CD4-positive, CD25-positive, alpha-beta regulatory T cell (primary cell): ENCODE results near the gene PGAP3. TPM values are rescaled to one million over a fixed set of nuclear protein-coding genes. Genes with fewer than 3 reads are reported as not detected.
A peak's percentile ranks its signal among the peaks of the same experiment; 100 is the strongest.
"Not testable (repeated sequence)": the region's sequence is repeated elsewhere in the genome, so short reads cannot be mapped to it uniquely, and the experiment has no call there.

Source experiments
- ATAC-seq, 2 donors: fragments of 150-1000 bp; cut with Tn5 transposase; one replicate each; pipeline ENCODE4 v1.10.0; 2021; ENCODE audit warnings: low read depth in 2 of 2, moderate number of reproducible peaks in 2 of 2, moderate library complexity in 1 of 2
- DNase-seq, 3 donors: peaks; one replicate each; pipeline versions ENCODE4 v3.0.0 to v3.0.0-alpha.2; 2012 to 2022; ENCODE audit warnings: mixed read lengths in 1 of 3
- H3K27ac ChIP-seq: one replicate; pipeline ENCODE4 v1.7.0; 2013; ENCODE audit warnings: mild to moderate bottlenecking, low read length; ENCODE audit not compliant: insufficient read depth, poor library complexity, severe bottlenecking
- H3K27me3 ChIP-seq: one replicate; pipeline ENCODE4 v1.7.0; 2013; ENCODE audit warnings: low read length; ENCODE audit not compliant: control insufficient read depth, insufficient read depth
- H3K36me3 ChIP-seq: one replicate; pipeline ENCODE4 v1.7.0; 2013; ENCODE audit warnings: mild to moderate bottlenecking, low read length, moderate library complexity; ENCODE audit not compliant: control insufficient read depth, insufficient read depth
- H3K4me1 ChIP-seq: 2 replicates; pipeline ENCODE4 v1.7.0; 2013; ENCODE audit warnings: mild to moderate bottlenecking, low read length; ENCODE audit not compliant: insufficient read depth, control insufficient read depth, poor library complexity, severe bottlenecking
- H3K4me3 ChIP-seq: one replicate; pipeline ENCODE4 v1.7.0; 2013; ENCODE audit warnings: low read depth, mild to moderate bottlenecking, low read length, moderate library complexity
- H3K9me3 ChIP-seq, 2 experiments: 1 replicate in 1 of 2; 2 replicates in 1 of 2; pipeline ENCODE4 v1.7.0; 2013; ENCODE audit warnings: low read length in 2 of 2, mild to moderate bottlenecking in 1 of 2, moderate library complexity in 1 of 2; ENCODE audit not compliant: control insufficient read depth in 2 of 2
- H3K27ac Mint-ChIP-seq, 3 donors: one replicate each; pipeline ENCODE4 v1.8.0; 2020 to 2022; ENCODE audit warnings: mild to moderate bottlenecking in 3 of 3, mixed read lengths in 3 of 3, moderate library complexity in 2 of 3
- H3K27me3 Mint-ChIP-seq: one replicate; pipeline ENCODE4 v1.8.0; 2022; ENCODE audit warnings: mild to moderate bottlenecking, mixed read lengths
- H3K36me3 Mint-ChIP-seq: one replicate; pipeline ENCODE4 v1.8.0; 2020; ENCODE audit warnings: mixed read lengths
- H3K4me1 Mint-ChIP-seq, 4 donors: one replicate each; pipeline ENCODE4 v1.8.0; 2020 to 2022; ENCODE audit warnings: mixed read lengths in 4 of 4, mild to moderate bottlenecking in 1 of 4
- H3K4me3 Mint-ChIP-seq, 4 donors: one replicate each; pipeline ENCODE4 v1.8.0; 2020 to 2022; ENCODE audit warnings: mild to moderate bottlenecking in 4 of 4, mixed read lengths in 4 of 4, moderate library complexity in 3 of 4
- H3K9me3 Mint-ChIP-seq, 7 donors: one replicate each; pipeline ENCODE4 v1.8.0; 2020 to 2022; ENCODE audit warnings: mixed read lengths in 7 of 7, mild to moderate bottlenecking in 3 of 7, moderate library complexity in 2 of 7
- polyA plus RNA-seq, 4 donors: library from polyadenylated mRNA; unstranded; fragments of 300-500 nt; fragmentation: Illumina TruSeq; gene quantifications; one replicate each; pipeline ENCODE4 v1.2.3, GENCODE V29; 2021
- total RNA-seq: library from RNA; stranded (reverse); gene quantifications from one replicate; pipeline ENCODE4 v1.2.3, GENCODE V29; 2022

Gene PGAP3
- total and polyA plus RNA-seq, 5 donors from 2014 or later = 15.2 to 28.0 (median 19.7) TPM

DNA sequence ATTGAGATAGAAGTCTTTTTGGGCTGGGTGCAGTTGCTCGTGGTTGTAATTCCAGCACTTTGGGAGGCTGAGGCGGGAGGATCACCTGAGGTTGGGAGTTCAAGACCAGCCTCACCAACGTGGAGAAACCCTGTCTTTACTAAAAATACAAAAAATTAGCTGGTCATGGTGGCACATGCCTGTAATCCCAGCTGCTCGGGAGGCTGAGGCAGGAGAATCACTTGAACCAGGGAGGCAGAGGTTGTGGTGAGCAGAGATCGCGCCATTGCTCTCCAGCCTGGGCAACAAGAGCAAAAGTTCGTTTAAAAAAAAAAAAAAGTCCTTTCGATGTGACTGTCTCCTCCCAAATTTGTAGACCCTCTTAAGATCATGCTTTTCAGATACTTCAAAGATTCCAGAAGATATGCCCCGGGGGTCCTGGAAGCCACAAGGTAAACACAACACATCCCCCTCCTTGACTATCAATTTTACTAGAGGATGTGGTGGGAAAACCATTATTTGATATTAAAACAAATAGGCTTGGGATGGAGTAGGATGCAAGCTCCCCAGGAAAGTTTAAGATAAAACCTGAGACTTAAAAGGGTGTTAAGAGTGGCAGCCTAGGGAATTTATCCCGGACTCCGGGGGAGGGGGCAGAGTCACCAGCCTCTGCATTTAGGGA lies 11.4 kb upstream of the PGAP3 start:
- not testable (repeated sequence) for H3K9me3 Mint-ChIP-seq, H3K4me3 ChIP-seq, H3K27ac ChIP-seq, H3K36me3 Mint-ChIP-seq, DNase-seq, H3K9me3 ChIP-seq, H3K36me3 ChIP-seq, H3K27me3 ChIP-seq, ATAC-seq
- H3K4me1 Mint-ChIP-seq = peaks cover 0 to 23% (median 7%) of the 10 kb centered on the region in 4 donors
- peak overlapping the region in 2 of 4 donors; percentile 41 to 46 for H3K4me3 Mint-ChIP-seq
- peak overlapping the region in 1 of 3 donors; percentile 60 for H3K27ac Mint-ChIP-seq
- H3K27me3 Mint-ChIP-seq = peaks cover 63% of the 10 kb centered on the region
- peaks cover 11% of the 10 kb centered on the region for H3K4me1 ChIP-seq

DNA sequence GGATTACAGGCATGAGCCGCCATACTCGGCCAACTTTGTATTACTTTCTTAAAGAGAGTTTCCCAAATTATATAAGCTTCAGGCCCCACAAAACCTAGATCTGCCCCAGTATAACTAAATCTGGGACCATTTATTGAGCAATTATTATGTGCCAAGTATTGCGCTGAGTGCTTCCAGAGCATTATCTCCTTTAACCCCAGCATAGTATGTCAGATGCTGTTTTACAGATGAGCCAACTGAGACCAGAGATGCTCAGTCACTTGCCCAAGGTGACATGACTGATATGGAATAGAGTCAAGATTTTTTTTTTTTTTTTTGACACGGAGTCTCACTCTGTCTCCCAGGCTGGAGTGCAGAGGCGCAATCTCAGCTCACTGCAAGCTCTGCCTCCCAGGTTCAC lies 10.1 kb upstream of the PGAP3 start:
- ATAC-seq (no peak), DNase-seq (no peak)
- peaks cover 57% of the 10 kb centered on the region for H3K27me3 Mint-ChIP-seq
- H3K27ac Mint-ChIP-seq = no peak overlapping the region
- H3K4me3 ChIP-seq = no peak overlapping the region
- no peak overlapping the region for H3K4me3 Mint-ChIP-seq
- H3K9me3 ChIP-seq = no peaks in the 10 kb centered on the region
- no peaks in the 10 kb centered on the region for H3K36me3 Mint-ChIP-seq
- H3K9me3 Mint-ChIP-seq = peaks cover 0 to 3% (median 0%) of the 10 kb centered on the region in 7 donors
- peaks cover 0 to 20% (median 7%) of the 10 kb centered on the region in 4 donors for H3K4me1 Mint-ChIP-seq
- H3K27ac ChIP-seq = no peak overlapping the region
- no peaks in the 10 kb centered on the region for H3K36me3 ChIP-seq
- H3K27me3 ChIP-seq = peaks cover 10% of the 10 kb centered on the region
- H3K4me1 ChIP-seq = peaks cover 11% of the 10 kb centered on the region

GRCh38 chr17:39696731-39697130 lies 8.9 kb upstream of the PGAP3 start:
- no peaks in the 10 kb centered on the region for H3K36me3 ChIP-seq
- H3K4me3 Mint-ChIP-seq = no peak overlapping the region
- H3K36me3 Mint-ChIP-seq = no peaks in the 10 kb centered on the region
- H3K27me3 Mint-ChIP-seq = peaks cover 48% of the 10 kb centered on the region
- DNase-seq (no peak), ATAC-seq (no peak)
- H3K27ac ChIP-seq = no peak overlapping the region
- H3K27me3 ChIP-seq = peaks cover 10% of the 10 kb centered on the region
- H3K4me1 ChIP-seq = peaks cover 11% of the 10 kb centered on the region
- H3K9me3 Mint-ChIP-seq = peaks cover 0 to 3% (median 0%) of the 10 kb centered on the region in 7 donors
- H3K9me3 ChIP-seq = no peaks in the 10 kb centered on the region
- H3K4me3 ChIP-seq = no peak overlapping the region
- peaks cover 0 to 20% (median 7%) of the 10 kb centered on the region in 4 donors for H3K4me1 Mint-ChIP-seq
- H3K27ac Mint-ChIP-seq = no peak overlapping the region

GRCh38 chr17:39695089-39695474 lies 7.2 kb upstream of the PGAP3 start:
- DNase-seq (no peak), ATAC-seq (no peak)
- Mint-ChIP-seq H3K4me3 (no peak overlapping the region), H3K36me3 (no peaks in the 10 kb centered on the region), H3K4me1 (peaks cover 0 to 11% (median 7%) of the 10 kb centered on the region in 4 donors), H3K27ac (no peak overlapping the region), H3K27me3 (peaks cover 35% of the 10 kb centered on the region), H3K9me3 (no peaks in the 10 kb centered on the region)
- Histone ChIP-seq H3K9me3 (no peaks in the 10 kb centered on the region), H3K4me1 (peaks cover 4% of the 10 kb centered on the region), H3K36me3 (no peaks in the 10 kb centered on the region), H3K27me3 (peaks cover 2% of the 10 kb centered on the region), H3K4me3 (no peak overlapping the region), H3K27ac (no peak overlapping the region)

DNA sequence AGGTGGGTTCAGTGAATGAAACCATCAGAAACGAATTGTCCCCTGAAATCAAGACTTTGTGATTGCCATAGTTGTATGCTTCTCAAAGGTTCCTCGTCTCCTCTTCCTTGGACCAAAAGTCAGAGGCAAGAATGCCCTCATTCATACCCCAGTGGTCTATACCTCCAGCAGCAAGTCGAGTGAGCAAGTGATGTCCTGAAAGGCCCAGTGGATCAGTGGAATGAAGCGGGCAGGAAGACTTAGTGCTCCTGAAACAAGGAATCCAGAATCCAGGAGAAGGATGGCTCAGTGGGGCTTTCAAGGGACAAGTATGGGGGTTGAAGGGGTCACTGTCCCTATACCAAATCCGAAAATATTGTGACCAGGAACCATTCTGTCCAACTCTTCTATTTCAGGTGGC lies 6.7 kb upstream of the PGAP3 start:
- Histone ChIP-seq H3K4me3 (no peak overlapping the region), H3K4me1 (no peaks in the 10 kb centered on the region), H3K36me3 (no peaks in the 10 kb centered on the region), H3K9me3 (no peaks in the 10 kb centered on the region), H3K27ac (no peak overlapping the region), H3K27me3 (peaks cover 2% of the 10 kb centered on the region)
- no peaks in the 10 kb centered on the region for H3K9me3 Mint-ChIP-seq
- no peak for DNase-seq
- H3K27ac Mint-ChIP-seq = no peak overlapping the region
- ATAC-seq = no peak
- H3K4me3 Mint-ChIP-seq = no peak overlapping the region
- H3K27me3 Mint-ChIP-seq = peaks cover 31% of the 10 kb centered on the region
- peaks cover 0 to 9% (median 4%) of the 10 kb centered on the region in 4 donors for H3K4me1 Mint-ChIP-seq
- H3K36me3 Mint-ChIP-seq = no peaks in the 10 kb centered on the region

- Histone ChIP-seq H3K4me3 (peak overlapping the region; percentile 93), H3K4me1 (peaks cover 21% of the 10 kb centered on the region), H3K27ac (no peak overlapping the region), H3K27me3 (no peaks in the 10 kb centered on the region), H3K36me3 (peaks cover 8% of the 10 kb centered on the region), H3K9me3 (no peaks in the 10 kb centered on the region)
- no peak for DNase-seq
- no peak for ATAC-seq
- Mint-ChIP-seq H3K27me3 (no peaks in the 10 kb centered on the region), H3K9me3 (peaks cover 0 to 4% (median 0%) of the 10 kb centered on the region in 7 donors), H3K36me3 (peaks cover 12% of the 10 kb centered on the region), H3K27ac (peak overlapping the region in 2 of 3 donors; percentile 36 to 98), H3K4me1 (peaks cover 9 to 31% (median 21%) of the 10 kb centered on the region in 4 donors), H3K4me3 (peak overlapping the region; percentile 72 to 98 (median 97))
Measured at GRCh38 chr17:39688945-39689344, 1.1 kb upstream of the PGAP3 start.

- no peaks in the 10 kb centered on the region for H3K9me3 ChIP-seq
- peak overlapping the region; percentile 93 for H3K4me3 ChIP-seq
- peaks cover 10% of the 10 kb centered on the region for H3K36me3 ChIP-seq
- H3K27me3 Mint-ChIP-seq = no peaks in the 10 kb centered on the region
- DNase-seq = no peak
- no peak for ATAC-seq
- H3K27me3 ChIP-seq = no peaks in the 10 kb centered on the region
- peaks cover 21% of the 10 kb centered on the region for H3K4me1 ChIP-seq
- peaks cover 0 to 4% (median 0%) of the 10 kb centered on the region in 7 donors for H3K9me3 Mint-ChIP-seq
- peak overlapping the region; percentile 96 to 99 (median 98) for H3K27ac Mint-ChIP-seq
- H3K4me1 Mint-ChIP-seq = peaks cover 9 to 31% (median 21%) of the 10 kb centered on the region in 4 donors
- peak overlapping the region; percentile 97 to 99 (median 98) for H3K4me3 Mint-ChIP-seq
- H3K36me3 Mint-ChIP-seq = peaks cover 13% of the 10 kb centered on the region
- peak overlapping the region; percentile 86 for H3K27ac ChIP-seq
Measured at GRCh38 chr17:39688475-39688835, 598 bp upstream of the PGAP3 start.

GRCh38 chr17:39687101-39687545 lies 734 bp downstream of the PGAP3 start:
- Histone ChIP-seq H3K4me1 (peaks cover 21% of the 10 kb centered on the region), H3K27ac (peak overlapping the region; percentile 86), H3K36me3 (peaks cover 16% of the 10 kb centered on the region), H3K27me3 (no peaks in the 10 kb centered on the region), H3K9me3 (no peaks in the 10 kb centered on the region), H3K4me3 (peak overlapping the region; percentile 23)
- H3K36me3 Mint-ChIP-seq = peaks cover 23% of the 10 kb centered on the region
- DNase-seq (no peak), ATAC-seq (no peak)
- no peaks in the 10 kb centered on the region for H3K27me3 Mint-ChIP-seq
- H3K27ac Mint-ChIP-seq = peak overlapping the region; percentile 96 to 99 (median 98)
- peaks cover 0 to 4% (median 0%) of the 10 kb centered on the region in 7 donors for H3K9me3 Mint-ChIP-seq
- peaks cover 9 to 36% (median 21%) of the 10 kb centered on the region in 4 donors for H3K4me1 Mint-ChIP-seq
- H3K4me3 Mint-ChIP-seq = peak overlapping the region; percentile 97 to 99 (median 98)
